C1 segment of cervical spinal cord (tissue), 14 donors: ENCODE data around the gene GFY.
"Not testable (repeated sequence)": the region's sequence is repeated elsewhere in the genome, so short reads cannot be mapped to it uniquely, and the experiment has no call there.

Experiments
- DNase-seq, 14 donors: peaks; one replicate each; lab custom pipeline; 2025; lab: John Stamatoyannopoulos, UW

The GFY gene

GRCh38 chr19:49442771-49443365 is 17.7 kb downstream of the GFY start:
- peak in 7 of 14 donors; percentile 3 to 85 (median 33) for DNase-seq

GRCh38 chr19:49443366-49444099 is 18.3 kb downstream of the GFY start:
- peak; percentile 67 to 99 (median 92) for DNase-seq

- DNase-seq, result not testable (repeated sequence)
Measured at GRCh38 chr19:49444100-49444700, 19.0 kb downstream of the GFY start.

- no peak for DNase-seq
Measured at GRCh38 chr19:49445997-49446396, 20.8 kb downstream of the GFY start.

- DNase-seq, result peak in 2 of 14 donors; percentile 8 to 14
Measured at GRCh38 chr19:49447485-49448431, 22.6 kb downstream of the GFY start.

GRCh38 chr19:49448432-49448786 is 23.2 kb downstream of the GFY start:
- no peak for DNase-seq

- no peak for DNase-seq
Measured at GRCh38 chr19:49450405-49450804, 25.2 kb downstream of the GFY start.

- peak; percentile 35 to 99 (median 88) for DNase-seq
Measured at GRCh38 chr19:49451430-49452181, 26.4 kb downstream of the GFY start, which contains the start of gene PIH1D1. Gene PIH1D1 (minus strand): TSS chr19:49451814. CDS start chr19:49451574, 240 bp downstream.

GRCh38 chr19:49453013-49453756 is 28.0 kb downstream of the GFY start, which contains the start of gene ALDH16A1:
Gene ALDH16A1 (plus strand): TSS chr19:49453225. CDS start chr19:49453332, 107 bp downstream.
- DNase-seq, result peak; percentile 93 to 99 (median 98)

- DNase-seq, result no peak
Measured at GRCh38 chr19:49453757-49454240, 28.6 kb downstream of the GFY start.

GRCh38 chr19:49455773-49456172 is 30.6 kb downstream of the GFY start:
- no peak for DNase-seq

GRCh38 chr19:49456326-49456725 is 31.1 kb downstream of the GFY start:
- no peak for DNase-seq

- no peak for DNase-seq
Measured at GRCh38 chr19:49458567-49458903, 33.3 kb downstream of the GFY start.

- DNase-seq, result no peak
Measured at GRCh38 chr19:49459388-49459787, 34.2 kb downstream of the GFY start.

GRCh38 chr19:49461130-49461529 is 35.9 kb downstream of the GFY start:
- DNase-seq, result not testable (repeated sequence)

GRCh38 chr19:49461656-49462055 is 36.5 kb downstream of the GFY start:
- no peak for DNase-seq

- DNase-seq, result no peak
Measured at GRCh38 chr19:49462492-49462891, 37.3 kb downstream of the GFY start.

- DNase-seq, result no peak
Measured at GRCh38 chr19:49463960-49464740, 39.0 kb downstream of the GFY start.

GRCh38 chr19:49465371-49465770 is 40.2 kb downstream of the GFY start:
- DNase-seq, result no peak
